NCI-H1417 treated with DMSO at 0.1 percent for 48 hours (cell line): Measurements from ENCODE around the gene SH2D1B.
"Not testable (repeated sequence)": the region's sequence is repeated elsewhere in the genome, so short reads cannot be mapped to it uniquely, and the experiment has no call there.

Experiments
- DNase-seq: peaks from one replicate; lab custom pipeline; 2025; lab: John Stamatoyannopoulos, UW

SH2D1B gene

GRCh38 chr1:162361349-162361748 is 50.6 kb downstream of the SH2D1B start:
- DNase-seq, result no peak

- no peak for DNase-seq
Measured at GRCh38 chr1:162360874-162361260, 51.1 kb downstream of the SH2D1B start.

GRCh38 chr1:162360237-162360873 is 51.6 kb downstream of the SH2D1B start:
- no peak for DNase-seq

DNA sequence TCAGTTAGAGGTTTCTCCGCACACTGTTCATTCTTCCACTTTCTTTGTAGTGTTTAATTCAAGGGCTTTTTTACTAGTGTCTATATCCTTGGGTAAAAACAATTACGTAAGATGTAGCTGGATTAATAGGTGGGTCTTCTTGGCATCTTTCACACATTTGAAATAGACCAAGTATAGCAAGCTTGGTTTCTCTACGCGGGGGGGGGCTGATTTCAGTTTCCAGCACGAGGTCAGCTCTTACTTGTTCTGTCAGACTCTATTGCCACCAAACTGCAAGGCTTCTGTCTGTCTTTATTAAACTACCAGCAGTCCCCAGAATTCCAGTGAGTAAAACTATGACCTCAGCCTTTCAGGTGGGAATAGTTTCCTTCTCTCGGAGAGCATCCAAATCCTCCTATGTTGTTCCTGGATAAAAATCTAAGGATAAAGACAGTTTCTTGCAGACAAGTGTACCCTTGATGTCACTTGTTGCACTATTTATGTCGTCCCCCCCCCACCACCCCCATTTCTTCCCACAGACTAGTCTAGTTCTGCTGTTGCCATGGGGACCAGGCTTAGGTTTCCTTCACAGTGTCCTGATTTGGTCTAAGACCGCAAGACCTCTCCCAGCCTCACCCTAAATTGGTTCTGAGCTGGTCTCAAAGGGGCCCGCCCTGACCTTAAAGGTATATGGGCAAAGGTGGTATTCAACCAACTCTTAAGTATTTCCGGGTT is 52.3 kb downstream of the SH2D1B start:
- DNase-seq, result no peak

- no peak for DNase-seq
Measured at GRCh38 chr1:162358928-162359327, 53.0 kb downstream of the SH2D1B start.

- DNase-seq, result no peak
Measured at GRCh38 chr1:162357681-162358266, 54.2 kb downstream of the SH2D1B start.

DNA sequence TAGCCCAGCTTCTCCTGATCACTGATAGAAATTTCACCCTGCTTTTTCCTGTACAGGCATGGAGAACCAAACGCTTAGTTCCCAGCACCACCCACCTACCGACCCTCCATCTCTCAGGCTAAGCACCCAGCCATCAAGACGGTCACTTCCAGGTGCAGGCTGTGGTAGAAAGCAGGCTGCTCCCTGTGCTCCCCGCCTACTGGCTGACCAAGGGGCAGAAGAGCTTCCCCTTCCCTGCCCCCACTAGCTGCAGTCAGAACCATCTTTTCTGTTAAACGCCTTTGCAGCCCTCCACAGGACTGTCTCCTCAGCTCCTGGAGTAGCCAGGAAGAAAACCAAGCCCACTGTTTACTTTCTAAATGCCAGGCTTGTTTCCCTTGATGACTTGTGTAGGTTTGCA is 58.2 kb downstream of the SH2D1B start:
- no peak for DNase-seq

DNA sequence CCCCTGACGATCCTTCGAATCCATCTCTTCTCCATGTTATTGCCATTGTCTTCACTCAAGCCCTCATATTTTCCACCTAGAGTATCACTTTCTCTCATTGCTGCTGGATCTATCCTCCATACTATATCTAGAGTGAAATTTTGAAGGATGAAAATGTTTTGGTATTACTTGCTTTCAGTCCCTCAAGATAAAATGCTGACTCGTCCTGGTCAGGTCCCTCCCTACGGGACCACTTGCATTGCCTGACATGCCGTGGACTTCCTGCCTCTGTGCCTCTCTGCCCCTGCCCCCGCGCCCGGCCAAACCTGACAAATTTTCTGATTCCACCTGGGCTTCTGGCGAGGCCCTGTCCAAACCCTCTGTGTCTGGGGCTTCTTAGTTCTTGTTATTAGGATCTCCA is 58.9 kb downstream of the SH2D1B start:
- DNase-seq, result no peak

DNA sequence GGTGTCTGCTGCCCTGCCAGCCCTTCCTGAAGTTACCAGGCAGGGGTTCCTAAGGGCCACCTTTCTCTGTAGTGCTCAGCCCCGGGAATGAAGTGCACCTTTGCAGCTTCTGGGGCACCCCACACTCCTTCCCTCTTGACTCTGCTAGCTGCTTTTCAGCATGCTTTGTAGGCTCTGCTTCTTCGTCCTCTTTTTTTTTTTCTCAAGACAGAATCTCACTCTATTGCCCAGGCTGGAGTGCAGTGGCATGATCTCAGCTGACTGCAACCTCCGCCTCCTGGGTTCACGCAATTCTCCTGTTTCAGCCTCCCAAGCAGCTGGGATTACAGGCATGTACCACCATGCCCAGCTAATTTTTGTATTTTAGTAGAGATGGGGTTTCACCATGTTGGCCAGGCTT is 60.1 kb downstream of the SH2D1B start:
- DNase-seq, result not testable (repeated sequence)

- no peak for DNase-seq
Measured at GRCh38 chr1:162351246-162351842, 60.6 kb downstream of the SH2D1B start.

DNA sequence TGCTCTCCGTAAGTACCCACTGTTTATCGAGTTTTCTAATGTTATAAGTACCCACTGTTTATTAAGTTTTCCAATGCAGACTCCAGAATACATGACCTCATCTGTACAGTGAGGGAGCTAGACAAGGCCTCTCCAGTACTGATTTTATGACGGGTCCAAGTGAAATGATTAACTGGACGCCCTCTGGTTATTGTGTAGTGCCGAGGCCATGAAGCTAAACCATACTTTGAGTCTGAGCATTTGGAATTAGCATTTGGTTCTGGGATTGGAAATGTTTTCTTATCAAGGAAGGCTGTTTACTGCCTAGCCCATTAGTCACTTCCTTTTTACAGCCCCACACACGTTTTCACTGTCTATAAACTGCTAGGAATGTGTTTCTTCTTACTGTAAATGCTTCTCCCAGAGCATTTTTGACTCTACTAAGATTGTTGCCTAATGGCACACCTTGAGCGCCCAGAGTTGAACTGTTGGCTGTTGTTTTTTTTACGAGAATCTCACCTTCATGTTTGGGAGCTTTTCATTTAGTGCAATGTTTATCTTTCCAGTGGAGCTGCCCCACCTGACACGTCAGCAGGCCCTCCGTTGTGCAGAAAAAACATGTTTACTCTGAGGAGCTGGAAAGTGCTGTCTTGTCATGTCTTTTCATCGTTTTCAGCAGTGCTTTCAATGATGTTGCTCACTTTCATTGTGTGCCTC is 62.2 kb downstream of the SH2D1B start:
- DNase-seq, result no peak

- no peak for DNase-seq
Measured at GRCh38 chr1:162347281-162347680, 64.7 kb downstream of the SH2D1B start.
